GM10248 (cell line): ENCODE measurements around the gene ATP9B.
"Not testable (repeated sequence)": the region's sequence is repeated elsewhere in the genome, so short reads cannot be mapped to it uniquely, and the experiment has no call there.

Source experiments
- CTCF ChIA-PET: fragments of 300-600 bp; sonication (Branson Sonifier 250); formaldehyde crosslinking; extraction: SDS; loops from one replicate; lab custom pipeline; 2021; ENCODE audit warnings: antibody characterized with exemption; lab: Yijun Ruan, JAX
- POLR2A ChIA-PET: fragments of 350-650 bp; sonication (Branson Sonifier 250); formaldehyde crosslinking; extraction: SDS; loops from one replicate; lab custom pipeline; 2020; ENCODE audit warnings: antibody characterized with exemption; lab: Yijun Ruan, JAX
- DNase-seq: peaks from one replicate; pipeline ENCODE4 v3.0.0; 2012; ENCODE audit errors: extremely low spot score
- CTCF ChIP-seq: IDR thresholded peaks from 2 replicates; pipeline ENCODE4 v1.5.1; 2012; ENCODE audit warnings: mild to moderate bottlenecking, low read depth; ENCODE audit errors: extremely low read depth, missing control alignments, control extremely low read depth

Gene ATP9B

GRCh38 chr18:79068341-79068936, 755 bp upstream of the ATP9B start:
- CTCF ChIA-PET, result no interaction called here
- DNase-seq, result peak; percentile 10
- POLR2A ChIA-PET, result interaction anchor here (0.6 kb wide), 1 partner anchor 10 kb away, joined by 6 read pairs; no protein-coding TSS in a partner anchor
- TF ChIP-seq CTCF, result no peak

GRCh38 chr18:79069717-79070151, 540 bp downstream of the ATP9B start:
- DNase-seq, result peak; percentile 46
- CTCF ChIA-PET, result interaction anchor here (0.7 kb wide), 1 partner anchor 25 kb away, joined by 3 read pairs; no protein-coding TSS in a partner anchor
- TF ChIP-seq CTCF, result no peak
- POLR2A ChIA-PET, result no interaction called here

- TF ChIP-seq CTCF, result no peak
- ChIA-PET CTCF (interaction anchor here (0.7 kb wide), 1 partner anchor 24 kb away, joined by 3 read pairs; no protein-coding TSS in a partner anchor), POLR2A (no interaction called here)
- DNase-seq, result no peak
Measured at GRCh38 chr18:79070486-79070885, 1.3 kb downstream of the ATP9B start.

GRCh38 chr18:79071037-79071436, 1.8 kb downstream of the ATP9B start:
- no peak for TF ChIP-seq CTCF
- ChIA-PET POLR2A (no interaction called here), CTCF (no interaction called here)
- no peak for DNase-seq

GRCh38 chr18:79071503-79072210, 2.5 kb downstream of the ATP9B start:
- POLR2A ChIA-PET, result no interaction called here
- no peak for TF ChIP-seq CTCF
- CTCF ChIA-PET, result no interaction called here
- DNase-seq, result no peak

GRCh38 chr18:79072655-79073054, 3.5 kb downstream of the ATP9B start:
- CTCF ChIA-PET, DNase-seq, POLR2A ChIA-PET: not testable (repeated sequence)

GRCh38 chr18:79077181-79077580, 8.0 kb downstream of the ATP9B start:
- DNase-seq, result no peak
- no peak for TF ChIP-seq CTCF
- ChIA-PET CTCF (no interaction called here), POLR2A (no interaction called here)

- POLR2A ChIA-PET, CTCF ChIA-PET: not testable (repeated sequence)
Measured at GRCh38 chr18:79078791-79079190, 9.6 kb downstream of the ATP9B start.

More at GRCh38 chr18:79078791-79079190, 9.6 kb downstream of the ATP9B start:
- DNase-seq, result not testable (repeated sequence)
